HEK293 (cell line): ENCODE data around the gene MTMR4.

Experiments
- BCL11A ChIP-seq: fragments of 450-650 bp; formaldehyde crosslinking; IDR thresholded peaks from 2 replicates; pipeline ENCODE4 v1.5.1; 2016; ENCODE audit warnings: low read depth, missing biosample characterization, missing genetic modification characterization
- CTCF ChIP-seq: fragments of 450-650 bp; formaldehyde crosslinking; IDR thresholded peaks from 2 replicates; pipeline ENCODE4 v1.5.1; 2016; ENCODE audit warnings: missing biosample characterization, missing genetic modification characterization
- KLF7 ChIP-seq: fragments of 450-650 bp; formaldehyde crosslinking; IDR thresholded peaks from 2 replicates; pipeline ENCODE4 v1.5.1; 2016; ENCODE audit warnings: missing biosample characterization, missing genetic modification characterization, borderline replicate concordance
- PRDM2 ChIP-seq: fragments of 450-650 bp; formaldehyde crosslinking; IDR thresholded peaks from 2 replicates; pipeline ENCODE4 v1.5.1; 2016; ENCODE audit warnings: missing biosample characterization, missing genetic modification characterization, borderline replicate concordance
- SP2 ChIP-seq: fragments of 450-650 bp; formaldehyde crosslinking; IDR thresholded peaks from 2 replicates; pipeline ENCODE4 v1.5.1; 2016; ENCODE audit warnings: missing biosample characterization, missing genetic modification characterization
- TSHZ1 ChIP-seq: fragments of 450-650 bp; formaldehyde crosslinking; IDR thresholded peaks from 2 replicates; pipeline ENCODE4 v1.5.1; 2016; ENCODE audit warnings: missing biosample characterization, missing genetic modification characterization, borderline replicate concordance
- ZNF16 ChIP-seq: fragments of 450-650 bp; formaldehyde crosslinking; IDR thresholded peaks from 2 replicates; pipeline ENCODE4 v1.5.1; 2016; ENCODE audit warnings: low read depth, missing biosample characterization, missing genetic modification characterization
- ZNF202 ChIP-seq: fragments of 450-650 bp; formaldehyde crosslinking; IDR thresholded peaks from 2 replicates; pipeline ENCODE4 v1.5.1; 2016; ENCODE audit warnings: missing biosample characterization, missing genetic modification characterization, borderline replicate concordance
- ZNF239 ChIP-seq: fragments of 450-650 bp; formaldehyde crosslinking; IDR thresholded peaks from 2 replicates; pipeline ENCODE4 v1.5.1; 2016; ENCODE audit warnings: missing biosample characterization, missing genetic modification characterization
- ZNF37A ChIP-seq: fragments of 450-650 bp; IDR thresholded peaks from 2 replicates; pipeline ENCODE4 v1.5.1; 2018; ENCODE audit warnings: missing biosample characterization, missing genetic modification characterization
- ZNF391 ChIP-seq: fragments of 450-650 bp; formaldehyde crosslinking; IDR thresholded peaks from 2 replicates; pipeline ENCODE4 v1.5.1; 2016; ENCODE audit warnings: low read depth, missing biosample characterization, missing genetic modification characterization, borderline replicate concordance
- ZNF473 ChIP-seq: fragments of 450-650 bp; formaldehyde crosslinking; IDR thresholded peaks from 2 replicates; pipeline ENCODE4 v1.5.1; 2017; ENCODE audit warnings: missing biosample characterization, missing genetic modification characterization
- ZNF518A ChIP-seq: fragments of 450-650 bp; formaldehyde crosslinking; conservative IDR thresholded peaks from 2 replicates; pipeline ENCODE4 v1.5.1; 2016; ENCODE audit warnings: low read depth, missing biosample characterization, missing genetic modification characterization
- ZNF544 ChIP-seq: fragments of 450-650 bp; formaldehyde crosslinking; IDR thresholded peaks from 2 replicates; pipeline ENCODE4 v1.5.0; 2017; ENCODE audit warnings: missing biosample characterization, missing genetic modification characterization
- ZNF548 ChIP-seq: fragments of 450-650 bp; formaldehyde crosslinking; IDR thresholded peaks from 2 replicates; pipeline ENCODE4 v1.5.1; 2016; ENCODE audit warnings: missing biosample characterization, missing genetic modification characterization
- ZNF560 ChIP-seq: fragments of 450-650 bp; formaldehyde crosslinking; IDR thresholded peaks from 2 replicates; pipeline ENCODE4 v1.5.1; 2017; ENCODE audit warnings: missing biosample characterization, missing genetic modification characterization, borderline replicate concordance
- ZNF626 ChIP-seq: fragments of 450-650 bp; sonication (Bioruptor Pico); formaldehyde crosslinking; IDR thresholded peaks from 2 replicates; pipeline ENCODE4 v1.5.1; 2018; ENCODE audit warnings: missing biosample characterization, missing genetic modification characterization, inconsistent platforms
- ZNF701 ChIP-seq: fragments of 450-650 bp; formaldehyde crosslinking; IDR thresholded peaks from 2 replicates; pipeline ENCODE4 v1.5.1; 2016; ENCODE audit warnings: missing biosample characterization, missing genetic modification characterization
- ZSCAN4 ChIP-seq: fragments of 450-650 bp; formaldehyde crosslinking; IDR thresholded peaks from 2 replicates; pipeline ENCODE4 v1.5.1; 2017; ENCODE audit warnings: missing biosample characterization, missing genetic modification characterization
- ZSCAN5A ChIP-seq: fragments of 450-650 bp; formaldehyde crosslinking; IDR thresholded peaks from 2 replicates; pipeline ENCODE4 v1.5.1; 2016; ENCODE audit warnings: missing biosample characterization, missing genetic modification characterization

Gene MTMR4

GRCh38 chr17:58517928-58518609, 3.6 kb upstream of the MTMR4 start (continued):
- TF ChIP-seq TSHZ1 (tag by site-specific recombination) (no peak; the same call in 1 of the 2 replicates), ZNF560 (no peak), KLF7 (tag by site-specific recombination) (no peak), ZNF473 (tag by site-specific recombination) (no peak), ZNF544 (tag by site-specific recombination) (no peak), SP2 (tag by site-specific recombination) (peak; percentile 99), BCL11A (tag by site-specific recombination) (no peak; the same call in 1 of the 2 replicates), ZNF626 (no peak), ZSCAN5A (tag by site-specific recombination) (no peak), ZNF202 (tag by site-specific recombination) (no peak), PRDM2 (no peak), ZNF548 (no peak), ZNF239 (no peak), CTCF (no peak), ZSCAN4 (no peak), ZNF518A (tag by site-specific recombination) (peak; percentile 67), ZNF16 (tag by site-specific recombination) (no peak), ZNF391 (tag by site-specific recombination) (0 out of 2 replicates have a peak, but pooled peaks have one; percentile 22), ZNF37A (tag by site-specific recombination) (no peak), ZNF701 (tag by site-specific recombination) (no peak)
